Upper lobe of left lung (tissue), 6 donors: ENCODE results near the gene LUZP1. TPM values are rescaled to one million over a fixed set of nuclear protein-coding genes. Genes with fewer than 3 reads are reported as not detected.
A peak's percentile ranks its signal among the peaks of the same experiment; 100 is the strongest.

ENCODE experiments used
- ATAC-seq, 2 donors: fragments of 200-7000 bp; cut with Tn5 transposase; one replicate each; pipeline ENCODE4 v1.9.1; 2022; ENCODE audit warnings: mild to moderate bottlenecking in 2 of 2, moderate library complexity in 2 of 2; ENCODE audit not compliant: low FRiP score in 2 of 2
- DNase-seq, 2 donors: peaks; one replicate each; pipeline ENCODE4 v3.0.0-alpha.2; 2019 to 2020
- H3K27ac ChIP-seq, 4 donors: fragments of 200-600 bp; sonication (generic); one replicate each; pipeline ENCODE4 v1.5.1; 2016 to 2019
- H3K27me3 ChIP-seq, 4 donors: fragments of 200-600 bp; sonication (generic); one replicate each; pipeline ENCODE4 v1.5.1; 2017 to 2019
- H3K36me3 ChIP-seq, 4 donors: fragments of 200-600 bp; sonication (generic); one replicate each; pipeline ENCODE4 v1.5.1; 2016 to 2019
- H3K4me1 ChIP-seq, 4 donors: fragments of 200-600 bp; sonication (generic); one replicate each; pipeline ENCODE4 v1.5.1; 2018 to 2019
- H3K4me3 ChIP-seq, 4 donors: fragments of 200-600 bp; sonication (generic); one replicate each; pipeline ENCODE4 v1.5.1; 2017 to 2019; ENCODE audit warnings: mild to moderate bottlenecking in 2 of 4, moderate library complexity in 1 of 4
- H3K9me3 ChIP-seq, 4 donors: fragments of 200-600 bp; sonication (generic); one replicate each; pipeline ENCODE4 v1.5.1; 2018 to 2019
- CTCF ChIP-seq, 6 experiments: fragments of 450-650 bp in 4 of 6; fragments of 200-600 bp in 2 of 6; sonication (generic) in 2 of 6; IDR thresholded peaks; one replicate each; pipeline ENCODE4 v1.5.1; 2016 to 2019; ENCODE audit warnings: antibody characterized with exemption in 6 of 6
- EP300 ChIP-seq, 4 donors: sonication (generic); formaldehyde crosslinking; IDR thresholded peaks; one replicate each; pipeline ENCODE4 v1.5.1; 2017; ENCODE audit warnings: antibody characterized with exemption in 4 of 4, control low read depth in 2 of 4
- POLR2A ChIP-seq, 4 donors: fragments of 450-650 bp; IDR thresholded peaks; one replicate each; pipeline ENCODE4 v1.5.1; 2016 to 2017; ENCODE audit warnings: antibody characterized with exemption in 4 of 4, mild to moderate bottlenecking in 2 of 4
- POLR2AphosphoS5 ChIP-seq, 2 donors: sonication (generic); formaldehyde crosslinking; IDR thresholded peaks; one replicate each; pipeline ENCODE4 v1.5.1; 2017; ENCODE audit warnings: antibody characterized with exemption in 2 of 2
- WGBS, 2 donors: methylation state at CpG; one replicate each; pipeline ENCODE4 v1.1.5; 2017 to 2018; 5-methylcytosine and 5-hydroxymethylcytosine counted together
- total RNA-seq, 6 donors: library from RNA; depleted of rRNA in 4 of 6; stranded (reverse); fragments of >200 nt in 4 of 6; gene quantifications; one replicate each; pipeline versions ENCODE4 v1.1.0 to v1.2.1, GENCODE V29; 2016 to 2021
- donor health status: DM: no; HTN: no; CAD: no; lungs with moderate emphysema.
- donor health status: DM: no; HTN: yes; CAD: no; lungs with severe emphysema.

Gene LUZP1
- total RNA-seq, result 10 to 100 TPM; 12.6 to 33.0 (median 21.2) TPM

- Histone ChIP-seq H3K27me3 (no peaks in the 10 kb centered on the region), H3K4me1 (peaks cover 12 to 37% (median 31%) of the 10 kb centered on the region in 4 donors), H3K9me3 (no peaks in the 10 kb centered on the region), H3K36me3 (no peaks in the 10 kb centered on the region), H3K4me3 (peak within 1 kb of the TSS; percentile 91 to 99 (median 92)), H3K27ac (peak within 1 kb of the TSS; percentile 90 to 96 (median 94))
- peak; percentile 95 to 96 for ATAC-seq
- peak; percentile 93 to 94 for DNase-seq
- WGBS, 2 donors, result 11 to 23% methylated on average over 30 to 46 of the region's 56 CpGs
- TF ChIP-seq EP300 (IDR thresholded peaks at IDR 0.05) (no peak), CTCF (IDR thresholded peaks at IDR 0.05) (no peak), POLR2AphosphoS5 (IDR thresholded peaks at IDR 0.05) (peak; percentile 93 to 98), POLR2A (IDR thresholded peaks at IDR 0.05) (peak in 3 of 4 donors; percentile 89 to 95 (median 92))
Observed at GRCh38 chr1:23168445-23169194, at the start of gene LUZP1. Gene LUZP1, minus strand, starts transcription at chr1:23168856.

DNA sequence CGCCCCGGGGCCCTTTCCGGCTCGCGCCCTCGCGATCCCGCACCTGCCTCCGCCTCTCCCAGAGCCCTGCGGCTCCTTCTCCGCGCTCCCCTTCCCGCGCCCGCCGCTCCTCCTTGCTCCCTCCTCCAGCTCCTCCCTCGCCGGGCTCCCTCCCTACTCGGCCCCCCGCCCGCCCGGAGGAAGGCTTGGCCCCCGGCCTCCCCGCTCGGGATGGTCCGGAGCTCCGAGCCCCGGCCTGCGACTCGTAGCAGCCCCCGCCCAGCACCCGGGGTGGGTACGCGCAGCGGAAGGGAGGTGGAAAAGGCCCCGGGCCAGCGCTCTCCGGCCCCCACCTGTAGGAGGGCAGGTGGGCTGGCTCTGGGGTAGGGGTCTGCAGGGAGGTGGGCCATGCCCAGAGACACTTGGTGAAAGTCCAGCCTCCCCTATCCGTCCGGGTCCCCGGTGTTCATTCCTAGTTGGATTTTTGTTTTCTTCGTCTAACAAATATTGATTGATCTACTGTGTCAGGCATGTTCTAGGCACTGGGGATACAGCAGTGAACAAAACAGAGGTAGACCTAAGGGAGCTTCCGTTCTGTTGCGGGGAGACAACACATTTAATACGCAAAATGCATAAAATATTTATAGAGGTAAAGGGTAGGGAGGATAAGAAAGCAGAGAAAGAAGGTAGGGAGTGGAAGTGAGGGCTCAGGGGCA, 48.9 kb upstream of the LUZP1 start, which contains the start of gene HTR1D:
TSS of gene HTR1D (minus strand) at position 82 of the 695 bp plus-strand sequence. CDS start 23,283 bp downstream, outside the sequence.
- WGBS, 2 donors, result 7% methylated on average over 21 to 23 of the region's 45 CpGs
- TF ChIP-seq POLR2AphosphoS5 (IDR thresholded peaks at IDR 0.05) (no peak), EP300 (IDR thresholded peaks at IDR 0.05) (no peak), POLR2A (IDR thresholded peaks at IDR 0.05) (no peak), CTCF (IDR thresholded peaks at IDR 0.05) (no peak)
- Histone ChIP-seq H3K27ac (no peak within 1 kb of the TSS), H3K9me3 (no peaks in the 10 kb centered on the region), H3K36me3 (no peaks in the 10 kb centered on the region), H3K4me3 (peak within 1 kb of the TSS; percentile 21 to 55 (median 51)), H3K4me1 (peaks cover 9 to 17% (median 13%) of the 10 kb centered on the region in 4 donors), H3K27me3 (peaks cover 0 to 18% (median 12%) of the 10 kb centered on the region in 4 donors)
- DNase-seq (peak in 1 of 2 donors; percentile 85), ATAC-seq (peak in 1 of 2 donors; percentile 60)

DNA sequence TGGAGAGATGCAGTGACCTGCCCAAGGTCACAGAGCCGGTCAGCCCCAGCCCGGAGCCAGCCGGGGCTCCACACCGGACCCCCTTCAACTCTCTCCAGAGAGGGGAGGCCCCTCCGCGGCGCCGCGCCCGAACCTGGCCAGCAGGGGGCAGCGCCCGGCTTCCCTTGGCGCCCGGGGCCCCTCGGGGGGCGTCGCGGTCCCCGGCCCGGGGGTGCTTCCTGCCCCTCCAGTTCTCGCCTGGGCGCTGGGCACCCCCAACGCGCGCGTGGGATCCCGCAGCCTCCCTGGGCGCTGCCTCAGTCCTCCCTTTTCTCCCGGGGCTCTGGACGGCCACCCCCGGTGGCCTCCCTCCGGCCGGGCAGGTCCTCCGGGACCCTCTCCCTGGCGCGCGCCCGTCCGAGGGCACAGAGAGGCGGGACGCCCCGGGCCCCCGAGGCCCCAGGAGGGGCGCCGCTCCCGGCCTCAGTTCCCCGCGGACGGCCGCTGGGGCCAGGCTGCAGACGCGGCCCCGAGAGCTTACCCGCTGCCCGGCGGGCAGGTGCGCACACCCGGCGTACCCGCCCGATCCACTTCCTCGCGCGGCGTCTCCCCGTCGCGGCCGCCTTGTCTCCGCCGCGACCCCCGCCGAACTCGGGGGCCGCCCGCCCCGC, 48.2 kb upstream of the LUZP1 start:
- Histone ChIP-seq H3K4me3 (peak overlapping the region; percentile 21 to 55 (median 51)), H3K4me1 (peaks cover 9 to 17% (median 13%) of the 10 kb centered on the region in 4 donors)
- peak in 1 of 2 donors; percentile 40 for ATAC-seq

More for the DNA sequence above, 48.2 kb upstream of the LUZP1 start:
- Histone ChIP-seq H3K27ac (no peak overlapping the region), H3K9me3 (no peaks in the 10 kb centered on the region), H3K27me3 (peaks cover 0 to 18% (median 12%) of the 10 kb centered on the region in 4 donors), H3K36me3 (no peaks in the 10 kb centered on the region)
- peak in 1 of 2 donors; percentile 87 for DNase-seq
- TF ChIP-seq CTCF (IDR thresholded peaks at IDR 0.05), result peak; percentile 61 to 72 (median 68)
- no peak for TF ChIP-seq POLR2A (IDR thresholded peaks at IDR 0.05)
- 1 to 7% methylated on average over 3 to 18 of the region's 78 CpGs for WGBS, 2 donors
